VCaP (cell line): ENCODE data around the gene KCNMA1.

ENCODE experiments used
- H3K27ac ChIP-seq: fragments of 450-650 bp; 2 replicates; pipeline ENCODE4 v1.5.1; 2017
- CTCF ChIP-seq: fragments of 450-650 bp; conservative IDR thresholded peaks from 2 replicates; pipeline ENCODE4 v1.5.1; 2017; ENCODE audit warnings: mild to moderate bottlenecking, moderate library complexity

KCNMA1 gene

GRCh38 chr10:77284797-77285196 lies 352.8 kb downstream of the KCNMA1 start:
- no peak for TF ChIP-seq CTCF
- no peak overlapping the region; the same call in 1 of the 2 replicates for H3K27ac ChIP-seq

GRCh38 chr10:77283326-77283725 lies 354.3 kb downstream of the KCNMA1 start:
- no peak for TF ChIP-seq CTCF
- no peak overlapping the region for H3K27ac ChIP-seq

- TF ChIP-seq CTCF = no peak
- H3K27ac ChIP-seq = no peak overlapping the region
Observed at GRCh38 chr10:77282163-77282562, 355.4 kb downstream of the KCNMA1 start.

- H3K27ac ChIP-seq = no peak overlapping the region
- TF ChIP-seq CTCF = no peak
Observed at GRCh38 chr10:77281719-77282118, 355.9 kb downstream of the KCNMA1 start.

- no peak for TF ChIP-seq CTCF
- no peak overlapping the region for H3K27ac ChIP-seq
Observed at GRCh38 chr10:77279207-77279606, 358.4 kb downstream of the KCNMA1 start.

GRCh38 chr10:77274046-77274795 lies 363.4 kb downstream of the KCNMA1 start:
- no peak for TF ChIP-seq CTCF
- H3K27ac ChIP-seq = peak overlapping the region; percentile 78

GRCh38 chr10:77269163-77269562 lies 368.4 kb downstream of the KCNMA1 start:
- no peak for TF ChIP-seq CTCF
- no peak overlapping the region for H3K27ac ChIP-seq
